Brain microvascular endothelial cell (primary cell): ENCODE data around the gene PLOD3.

Experiments
- DNase-seq: peaks from one replicate; pipeline ENCODE4 v3.0.0-alpha.2; 2020
- H3K27ac ChIP-seq: fragments of 250-450 bp; sonication (Bioruptor Pico); 2 replicates; pipeline ENCODE4 v1.5.1; 2020; ENCODE audit warnings: mild to moderate bottlenecking, moderate library complexity
- H3K27me3 ChIP-seq: fragments of 250-450 bp; sonication (Bioruptor Pico); replicated peaks from 2 replicates; pipeline ENCODE4 v1.5.1; 2020; ENCODE audit warnings: mild to moderate bottlenecking
- H3K36me3 ChIP-seq: fragments of 250-450 bp; sonication (Bioruptor Pico); replicated peaks from 2 replicates; pipeline ENCODE4 v1.5.1; 2020; ENCODE audit warnings: mild to moderate bottlenecking
- H3K4me3 ChIP-seq: 2 replicates; pipeline ENCODE4 v1.5.1; 2011; ENCODE audit warnings: low read depth, mild to moderate bottlenecking, control low read depth, low read length, moderate library complexity
- CTCF ChIP-seq: IDR thresholded peaks from 2 replicates; pipeline ENCODE4 v1.5.1; 2011; ENCODE audit warnings: low read depth, mild to moderate bottlenecking, moderate library complexity, low read length, control low read depth, inconsistent platforms; ENCODE audit errors: missing control alignments
- in situ Hi-C: cut with HindIII; loops from 2 replicates; pipeline ENCODE4 v1.10.0; 2017; ENCODE audit warnings: low sequenced_read_pairs, low pct_ligation_motif_present

Gene PLOD3

GRCh38 chr7:101251871-101252659 lies 34.7 kb upstream of the PLOD3 start:
- Histone ChIP-seq H3K27me3 (no peaks in the 10 kb centered on the region), H3K36me3 (no peaks in the 10 kb centered on the region), H3K27ac (peak overlapping the region; percentile 69), H3K4me3 (peak overlapping the region; percentile 94)
- in situ Hi-C loops: no loop called here
- DNase-seq: peak; percentile 100
- TF ChIP-seq CTCF: no peak

GRCh38 chr7:101250324-101250723 lies 32.9 kb upstream of the PLOD3 start:
- Histone ChIP-seq H3K4me3 (no peak overlapping the region), H3K27me3 (no peaks in the 10 kb centered on the region), H3K27ac (no peak overlapping the region), H3K36me3 (no peaks in the 10 kb centered on the region)
- no peak for DNase-seq
- no peak for TF ChIP-seq CTCF
- in situ Hi-C loops: no loop called here

GRCh38 chr7:101248276-101248675 lies 30.9 kb upstream of the PLOD3 start:
- no peaks in the 10 kb centered on the region for H3K36me3 ChIP-seq
- no peak overlapping the region for H3K27ac ChIP-seq
- H3K4me3 ChIP-seq: no peak overlapping the region
- DNase-seq: no peak
- in situ Hi-C loops: no loop called here
- no peaks in the 10 kb centered on the region for H3K27me3 ChIP-seq
- no peak for TF ChIP-seq CTCF

GRCh38 chr7:101245147-101245668 lies 27.8 kb upstream of the PLOD3 start:
- TF ChIP-seq CTCF: no peak
- H3K27ac ChIP-seq: peak overlapping the region; percentile 92
- peak overlapping the region; percentile 69 for H3K4me3 ChIP-seq
- H3K27me3 ChIP-seq: no peaks in the 10 kb centered on the region
- DNase-seq: no peak
- in situ Hi-C loops: no loop called here
- peaks cover 7% of the 10 kb centered on the region for H3K36me3 ChIP-seq

GRCh38 chr7:101244375-101245146 lies 27.2 kb upstream of the PLOD3 start, which contains the start of gene FIS1:
FIS1 (minus strand) TSS chr7:101245081; CDS start chr7:101245004, 77 bp downstream.
- in situ Hi-C loops: no loop called here
- peak; percentile 83 for DNase-seq
- H3K4me3 ChIP-seq: peak within 1 kb of the TSS; percentile 69
- no peaks in the 10 kb centered on the region for H3K27me3 ChIP-seq
- peak; percentile 90 for TF ChIP-seq CTCF
- H3K36me3 ChIP-seq: peaks cover 14% of the 10 kb centered on the region
- H3K27ac ChIP-seq: peak within 1 kb of the TSS; percentile 92
